Neural cell (in vitro differentiated cells): ENCODE data around the gene TMEM132C.

ENCODE experiments used
- CTCF ChIP-seq: fragments of 450-650 bp; IDR thresholded peaks from 2 replicates; pipeline ENCODE4 v1.5.1; 2014; ENCODE audit warnings: antibody characterized with exemption, mild to moderate bottlenecking, moderate library complexity; ENCODE audit not compliant: poor library complexity, severe bottlenecking
- EP300 ChIP-seq: fragments of 450-650 bp; conservative IDR thresholded peaks from 2 replicates; pipeline ENCODE4 v1.6.1; 2014; ENCODE audit warnings: antibody characterized with exemption, mild to moderate bottlenecking, moderate library complexity; ENCODE audit not compliant: poor library complexity, severe bottlenecking
- EZH2 ChIP-seq: fragments of 200-600, 300-800 bp; shearing (Covaris generic), sonication (generic); IDR thresholded peaks from 2 replicates; pipeline ENCODE4 v1.6.1; 2014; ENCODE audit warnings: antibody characterized with exemption, low read length, borderline replicate concordance, mild to moderate bottlenecking; ENCODE audit not compliant: insufficient read depth, poor library complexity, severe bottlenecking
- MXI1 ChIP-seq: fragments of 450-650 bp; conservative IDR thresholded peaks from 2 replicates; pipeline ENCODE4 v1.6.1; 2014; ENCODE audit warnings: antibody characterized with exemption, mild to moderate bottlenecking; ENCODE audit not compliant: poor library complexity, severe bottlenecking
- POLR2AphosphoS5 ChIP-seq: IDR thresholded peaks from 2 replicates; pipeline ENCODE4 v1.6.1; 2012
- RAD21 ChIP-seq: fragments of 450-650 bp; conservative IDR thresholded peaks from 2 replicates; pipeline ENCODE4 v1.6.1; 2014; ENCODE audit warnings: antibody characterized with exemption, mild to moderate bottlenecking, moderate library complexity
- REST ChIP-seq: IDR thresholded peaks from 2 replicates; pipeline ENCODE4 v1.6.1; 2012; ENCODE audit warnings: borderline replicate concordance
- SMC3 ChIP-seq: fragments of 450-650 bp; conservative IDR thresholded peaks from 2 replicates; pipeline ENCODE4 v1.6.1; 2014; ENCODE audit warnings: antibody characterized with exemption, mild to moderate bottlenecking, moderate library complexity; ENCODE audit not compliant: poor library complexity
- TAF1 ChIP-seq: IDR thresholded peaks from 2 replicates; pipeline ENCODE4 v1.6.1; 2012; ENCODE audit warnings: low read depth

DNA sequence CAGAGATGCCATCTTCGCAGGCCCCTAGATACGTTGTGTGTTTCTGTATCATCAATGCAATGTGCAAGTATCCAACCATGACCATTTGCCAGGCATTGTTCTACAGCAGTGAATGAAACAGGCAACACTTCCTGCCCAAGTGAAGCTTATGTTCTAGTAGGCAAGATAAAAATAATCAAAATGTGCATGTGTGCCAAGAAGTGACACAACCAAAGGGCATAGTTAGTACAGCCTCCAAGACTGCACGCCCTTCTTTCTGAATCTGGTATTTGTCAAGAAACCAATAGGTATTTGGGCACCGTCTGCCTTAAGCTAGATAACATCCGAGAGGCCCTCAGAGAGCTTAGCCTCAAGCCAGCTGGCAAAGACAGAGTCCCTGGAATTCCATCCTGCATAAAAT lies 152.0 kb downstream of the TMEM132C start:
- TF ChIP-seq RAD21 (no peak), CTCF (no peak), POLR2AphosphoS5 (no peak), TAF1 (no peak), SMC3 (no peak), EP300 (no peak), REST (no peak), MXI1 (no peak), EZH2 (no peak)
